Tibial nerve (tissue), 4 donors: ENCODE measurements around the gene CPNE8.

Experiments used
- CTCF ChIP-seq, 5 experiments: fragments of 200-600 bp in 3 of 5; fragments of 450-650 bp in 2 of 5; sonication (generic) in 3 of 5; IDR thresholded peaks; one replicate each; pipeline ENCODE4 v1.5.1; 2016 to 2019; ENCODE audit warnings: antibody characterized with exemption in 5 of 5, mild to moderate bottlenecking in 3 of 5, moderate library complexity in 2 of 5
- EP300 ChIP-seq, 2 donors: sonication (generic); formaldehyde crosslinking; IDR thresholded peaks; one replicate each; pipeline ENCODE4 v1.6.1; 2017; ENCODE audit warnings: antibody characterized with exemption in 2 of 2, mild to moderate bottlenecking in 1 of 2
- POLR2A ChIP-seq, 2 donors: fragments of 450-650 bp; IDR thresholded peaks; one replicate each; pipeline ENCODE4 v1.6.1; 2017; ENCODE audit warnings: antibody characterized with exemption in 2 of 2, mild to moderate bottlenecking in 2 of 2, moderate library complexity in 2 of 2

GRCh38 chr12:38905480-38906351 is at the start of gene CPNE8:
- TF ChIP-seq POLR2A (IDR thresholded peaks at IDR 0.05) (peak; percentile 35 to 60), CTCF (IDR thresholded peaks at IDR 0.05) (peak in 2 of 5 experiments; percentile 5 to 14), EP300 (IDR thresholded peaks at IDR 0.05) (peak in 1 of 2 donors; percentile 76)
